Measurements from ENCODE around the gene LHB. TPM values are rescaled to one million over a fixed set of nuclear protein-coding genes. Genes with fewer than 3 reads are reported as not detected.

The LHB gene
- total RNA-seq, 1 donor from 2014 or later: not detected

GRCh38 chr19:48975947-48976847 is 40.7 kb downstream of the LHB start:
- H3K4me3 Mint-ChIP-seq (ENCODE audit: low read depth): no peak overlapping the region
- peaks cover 39% of the 10 kb centered on the region for H3K36me3 Mint-ChIP-seq (ENCODE audit: low read depth)
- DNase-seq (ENCODE audit: low spot score): no peak
- no peaks in the 10 kb centered on the region for H3K9me3 Mint-ChIP-seq
- intact Hi-C loops (cut with micrococcal nuclease): no loop called here
- peaks cover 8% of the 10 kb centered on the region for H3K4me1 Mint-ChIP-seq (ENCODE audit: low read depth)
- no peak overlapping the region for H3K27ac Mint-ChIP-seq
- H3K27me3 Mint-ChIP-seq (ENCODE audit: low read depth): no peaks in the 10 kb centered on the region

- H3K36me3 Mint-ChIP-seq (ENCODE audit: low read depth): peaks cover 47% of the 10 kb centered on the region
- no peaks in the 10 kb centered on the region for H3K9me3 Mint-ChIP-seq
- DNase-seq (ENCODE audit: low spot score): peak; percentile 67
- H3K27ac Mint-ChIP-seq: no peak overlapping the region
- peaks cover 11% of the 10 kb centered on the region for H3K4me1 Mint-ChIP-seq (ENCODE audit: low read depth)
- no peak overlapping the region for H3K4me3 Mint-ChIP-seq (ENCODE audit: low read depth)
- intact Hi-C loops (cut with micrococcal nuclease): loop anchor here (2.0 kb wide), 1 partner anchor 182 kb away; no protein-coding TSS in a partner anchor
- no peaks in the 10 kb centered on the region for H3K27me3 Mint-ChIP-seq (ENCODE audit: low read depth)
Observed at GRCh38 chr19:48970923-48971395, 45.9 kb downstream of the LHB start.

- no peaks in the 10 kb centered on the region for H3K9me3 Mint-ChIP-seq
- H3K4me3 Mint-ChIP-seq (ENCODE audit: low read depth): no peak overlapping the region
- peaks cover 13% of the 10 kb centered on the region for H3K4me1 Mint-ChIP-seq (ENCODE audit: low read depth)
- no peak overlapping the region for H3K27ac Mint-ChIP-seq
- H3K27me3 Mint-ChIP-seq (ENCODE audit: low read depth): no peaks in the 10 kb centered on the region
- no peak for DNase-seq (ENCODE audit: low spot score)
- intact Hi-C loops (cut with micrococcal nuclease): loop anchor here (2.0 kb wide), 1 partner anchor 181 kb away; no protein-coding TSS in a partner anchor
- H3K36me3 Mint-ChIP-seq (ENCODE audit: low read depth): peaks cover 51% of the 10 kb centered on the region
Observed at GRCh38 chr19:48970139-48970766, 46.6 kb downstream of the LHB start.

GRCh38 chr19:48969276-48970138 is 47.4 kb downstream of the LHB start:
- Mint-ChIP-seq H3K4me1 (ENCODE audit: low read depth) (peaks cover 15% of the 10 kb centered on the region), H3K9me3 (no peaks in the 10 kb centered on the region), H3K27me3 (ENCODE audit: low read depth) (no peaks in the 10 kb centered on the region), H3K27ac (no peak overlapping the region), H3K36me3 (ENCODE audit: low read depth) (peaks cover 51% of the 10 kb centered on the region), H3K4me3 (ENCODE audit: low read depth) (no peak overlapping the region)
- intact Hi-C loops (cut with micrococcal nuclease): loop anchor here (2.0 kb wide), 1 partner anchor 181 kb away; no protein-coding TSS in a partner anchor
- DNase-seq (ENCODE audit: low spot score): no peak

GRCh38 chr19:48968813-48969218 is 48.1 kb downstream of the LHB start:
- no peak overlapping the region for H3K27ac Mint-ChIP-seq

GRCh38 chr19:48968179-48968661 is 48.7 kb downstream of the LHB start:
- Mint-ChIP-seq H3K36me3 (ENCODE audit: low read depth) (peaks cover 48% of the 10 kb centered on the region), H3K4me3 (ENCODE audit: low read depth) (no peak overlapping the region), H3K9me3 (no peaks in the 10 kb centered on the region), H3K27me3 (ENCODE audit: low read depth) (no peaks in the 10 kb centered on the region), H3K4me1 (ENCODE audit: low read depth) (peaks cover 28% of the 10 kb centered on the region), H3K27ac (peak overlapping the region; percentile 1)
- intact Hi-C loops (cut with micrococcal nuclease): no loop called here
- DNase-seq (ENCODE audit: low spot score): no peak

More at GRCh38 chr19:48968813-48969218, 48.1 kb downstream of the LHB start:
- Mint-ChIP-seq H3K4me1 (ENCODE audit: low read depth) (peaks cover 22% of the 10 kb centered on the region), H3K4me3 (ENCODE audit: low read depth) (no peak overlapping the region), H3K9me3 (no peaks in the 10 kb centered on the region), H3K27me3 (ENCODE audit: low read depth) (no peaks in the 10 kb centered on the region), H3K36me3 (ENCODE audit: low read depth) (peaks cover 45% of the 10 kb centered on the region)
- intact Hi-C loops (cut with micrococcal nuclease): no loop called here
- no peak for DNase-seq (ENCODE audit: low spot score)

GRCh38 chr19:48967346-48968178 is 49.3 kb downstream of the LHB start:
- H3K27ac Mint-ChIP-seq: peak overlapping the region; percentile 1
- peak overlapping the region; percentile 96 for H3K4me3 Mint-ChIP-seq (ENCODE audit: low read depth)
- H3K36me3 Mint-ChIP-seq (ENCODE audit: low read depth): peaks cover 45% of the 10 kb centered on the region
- no peaks in the 10 kb centered on the region for H3K9me3 Mint-ChIP-seq
- peaks cover 32% of the 10 kb centered on the region for H3K4me1 Mint-ChIP-seq (ENCODE audit: low read depth)
- no peaks in the 10 kb centered on the region for H3K27me3 Mint-ChIP-seq (ENCODE audit: low read depth)
- DNase-seq (ENCODE audit: low spot score): no peak
- intact Hi-C loops (cut with micrococcal nuclease): no loop called here

- intact Hi-C loops (cut with micrococcal nuclease): no loop called here
- DNase-seq (ENCODE audit: low spot score): no peak
- Mint-ChIP-seq H3K27me3 (ENCODE audit: low read depth) (no peaks in the 10 kb centered on the region), H3K4me3 (ENCODE audit: low read depth) (peak overlapping the region; percentile 96), H3K4me1 (ENCODE audit: low read depth) (peaks cover 40% of the 10 kb centered on the region), H3K27ac (peak overlapping the region; percentile 99), H3K9me3 (no peaks in the 10 kb centered on the region), H3K36me3 (ENCODE audit: low read depth) (peaks cover 48% of the 10 kb centered on the region)
Observed at GRCh38 chr19:48966541-48967345, 50.1 kb downstream of the LHB start.

Other genes starting within 250 kb of the LHB start
- gene BCAT2, start 206.1 kb downstream of the LHB start, total RNA-seq: 87.9 and 88.9 TPM in 2 replicates
- 0.57 and 0.89 TPM in 2 replicates for gene HSD17B14, start 180.6 kb downstream of the LHB start, total RNA-seq
- gene PLEKHA4, start 148.5 kb downstream of the LHB start, total RNA-seq: 1.6 and 2.2 TPM in 2 replicates
- gene PPP1R15A, start 144.7 kb downstream of the LHB start, total RNA-seq: 30.8 and 31.8 TPM in 2 replicates
- not detected in 2 replicates for gene TULP2, start 118.3 kb downstream of the LHB start, total RNA-seq
- gene NUCB1, start 116.8 kb downstream of the LHB start, total RNA-seq: 142 and 147 TPM in 2 replicates
- 0.67 TPM in 1 of 2 replicates, not detected in the other for gene DHDH, start 83.4 kb downstream of the LHB start, total RNA-seq
- 232 and 242 TPM in 2 replicates for gene BAX, start 62.2 kb downstream of the LHB start, total RNA-seq
- 646 and 658 TPM in 2 replicates for gene FTL, start 51.8 kb downstream of the LHB start, total RNA-seq
- gene GYS1, start 23.8 kb downstream of the LHB start, total RNA-seq: 68.5 and 70.3 TPM in 2 replicates
- 160 and 170 TPM in 2 replicates for gene RUVBL2, start 23.2 kb downstream of the LHB start, total RNA-seq
- not detected in 2 replicates for gene CGB3, start 7.2 kb upstream of the LHB start, total RNA-seq
- 0.28 TPM in 1 of 2 replicates, not detected in the other for gene CGB2, start 14.8 kb upstream of the LHB start, total RNA-seq
- not detected in 2 replicates for gene CGB1, start 19.8 kb upstream of the LHB start, total RNA-seq
- not detected in 2 replicates for gene CGB5, start 26.8 kb upstream of the LHB start, total RNA-seq
- not detected in 2 replicates for gene CGB8, start 32.0 kb upstream of the LHB start, total RNA-seq
- gene CGB7, start 40.7 kb upstream of the LHB start, total RNA-seq: not detected in 2 replicates
- not detected in 2 replicates for gene NTF4, start 47.7 kb upstream of the LHB start, total RNA-seq
- not detected in 2 replicates for gene KCNA7, start 55.6 kb upstream of the LHB start, total RNA-seq
- 259 and 279 TPM in 2 replicates for gene SNRNP70, start 68.4 kb upstream of the LHB start, total RNA-seq
- 5.9 and 7.7 TPM in 2 replicates for gene LIN7B, start 97.3 kb upstream of the LHB start, total RNA-seq
- 1.7 and 2.3 TPM in 2 replicates for gene C19orf73, start 102.1 kb upstream of the LHB start, total RNA-seq
- 3.6 and 5.0 TPM in 2 replicates for gene PPFIA3, start 102.5 kb upstream of the LHB start, total RNA-seq
- gene HRC, start 138.3 kb upstream of the LHB start, total RNA-seq: not detected in 2 replicates
- 1.3 and 1.9 TPM in 2 replicates for gene TRPM4, start 140.7 kb upstream of the LHB start, total RNA-seq